GM15510 (cell line): ENCODE measurements around the gene TMPRSS13.

Experiments
- POLR2A ChIP-seq: IDR thresholded peaks from 3 replicates; pipeline ENCODE4 v1.6.1; 2011; ENCODE audit warnings: borderline replicate concordance; ENCODE audit not compliant: insufficient read length; ENCODE audit errors: extremely low read depth

Gene TMPRSS13

GRCh38 chr11:117868815-117869561, 60.2 kb downstream of the TMPRSS13 start:
- no peak for TF ChIP-seq POLR2A

GRCh38 chr11:117868088-117868487, 61.1 kb downstream of the TMPRSS13 start:
- no peak for TF ChIP-seq POLR2A

GRCh38 chr11:117866526-117866925, 62.7 kb downstream of the TMPRSS13 start:
- no peak for TF ChIP-seq POLR2A

GRCh38 chr11:117863383-117863782, 65.8 kb downstream of the TMPRSS13 start:
- TF ChIP-seq POLR2A: no peak

GRCh38 chr11:117862753-117863152, 66.4 kb downstream of the TMPRSS13 start:
- no peak for TF ChIP-seq POLR2A

GRCh38 chr11:117862019-117862725, 67.0 kb downstream of the TMPRSS13 start:
- TF ChIP-seq POLR2A: no peak

- no peak for TF ChIP-seq POLR2A
Measured at GRCh38 chr11:117861151-117862018, 67.8 kb downstream of the TMPRSS13 start.

GRCh38 chr11:117860139-117860538, 69.1 kb downstream of the TMPRSS13 start:
- no peak for TF ChIP-seq POLR2A

GRCh38 chr11:117859488-117860112, 69.6 kb downstream of the TMPRSS13 start:
- no peak for TF ChIP-seq POLR2A

GRCh38 chr11:117859061-117859460, 70.1 kb downstream of the TMPRSS13 start:
- no peak for TF ChIP-seq POLR2A

- no peak for TF ChIP-seq POLR2A
Measured at GRCh38 chr11:117857734-117858414, 71.3 kb downstream of the TMPRSS13 start.

- no peak for TF ChIP-seq POLR2A
Measured at GRCh38 chr11:117855912-117856651, 73.1 kb downstream of the TMPRSS13 start.

- no peak for TF ChIP-seq POLR2A
Measured at GRCh38 chr11:117855186-117855845, 73.9 kb downstream of the TMPRSS13 start.
